NCI-H1930 (cell line): ENCODE data around the gene TSC22D4.
A peak's percentile ranks its signal among the peaks of the same experiment; 100 is the strongest.

Source experiments
- DNase-seq, 2 experiments: peaks; one replicate each; lab custom pipeline; 2025; lab: John Stamatoyannopoulos, UW

The TSC22D4 gene

DNA sequence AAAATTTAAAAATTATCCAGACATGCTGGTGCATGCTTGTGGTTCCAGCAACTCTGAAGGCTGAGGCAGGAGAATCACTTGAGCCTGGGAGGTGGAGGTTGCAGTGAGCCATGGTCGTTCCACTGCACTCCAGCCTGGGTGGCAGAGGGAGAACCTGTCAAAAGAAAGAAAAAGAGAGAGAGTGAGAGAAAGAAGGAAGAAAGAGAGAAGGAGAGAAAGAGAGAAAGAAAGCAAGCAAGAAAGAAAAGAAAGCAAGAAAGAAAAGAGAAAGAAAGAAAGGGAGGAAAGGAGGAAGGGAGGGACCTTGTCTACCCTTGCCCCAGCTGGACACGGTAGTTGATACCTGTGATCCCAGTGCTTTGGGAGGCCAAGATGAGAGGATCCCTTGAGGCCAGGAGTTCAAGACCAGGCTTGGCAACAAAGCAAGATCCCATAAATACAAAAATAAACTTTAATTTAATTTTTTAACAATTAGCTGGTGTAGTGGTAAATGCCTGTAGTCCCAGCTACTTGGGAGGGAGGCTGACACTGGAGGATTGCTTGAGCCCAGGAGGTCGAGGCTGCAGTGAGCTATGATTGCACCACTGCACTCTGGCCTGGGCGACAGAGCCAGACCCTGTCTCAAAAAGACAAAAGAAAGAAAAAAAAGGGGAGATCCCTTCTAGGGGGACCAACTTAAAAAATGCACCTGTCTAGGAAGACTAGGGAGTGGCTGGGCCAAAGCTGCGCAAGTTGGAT lies 13.9 kb upstream of the TSC22D4 start:
- DNase-seq: no peak

DNA sequence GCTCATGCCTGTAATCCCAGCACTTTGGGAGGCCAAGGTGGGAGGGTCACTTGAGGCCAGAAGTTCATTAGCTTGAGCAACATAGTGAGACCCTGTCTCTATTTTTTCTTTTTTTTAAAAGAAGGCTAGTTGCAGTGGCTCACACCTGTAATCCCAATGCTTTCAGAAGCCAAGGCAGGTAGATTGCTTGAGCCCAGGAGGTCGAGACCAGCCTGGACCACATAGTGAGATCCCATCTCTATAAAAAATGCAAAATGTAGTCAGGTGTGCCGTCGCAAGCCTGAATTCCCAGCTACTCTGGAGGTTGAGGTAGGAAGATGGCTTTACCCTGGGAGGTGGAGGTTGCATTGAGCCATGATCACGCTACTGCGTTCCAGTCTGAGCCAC lies 12.2 kb upstream of the TSC22D4 start:
- no peak for DNase-seq

DNA sequence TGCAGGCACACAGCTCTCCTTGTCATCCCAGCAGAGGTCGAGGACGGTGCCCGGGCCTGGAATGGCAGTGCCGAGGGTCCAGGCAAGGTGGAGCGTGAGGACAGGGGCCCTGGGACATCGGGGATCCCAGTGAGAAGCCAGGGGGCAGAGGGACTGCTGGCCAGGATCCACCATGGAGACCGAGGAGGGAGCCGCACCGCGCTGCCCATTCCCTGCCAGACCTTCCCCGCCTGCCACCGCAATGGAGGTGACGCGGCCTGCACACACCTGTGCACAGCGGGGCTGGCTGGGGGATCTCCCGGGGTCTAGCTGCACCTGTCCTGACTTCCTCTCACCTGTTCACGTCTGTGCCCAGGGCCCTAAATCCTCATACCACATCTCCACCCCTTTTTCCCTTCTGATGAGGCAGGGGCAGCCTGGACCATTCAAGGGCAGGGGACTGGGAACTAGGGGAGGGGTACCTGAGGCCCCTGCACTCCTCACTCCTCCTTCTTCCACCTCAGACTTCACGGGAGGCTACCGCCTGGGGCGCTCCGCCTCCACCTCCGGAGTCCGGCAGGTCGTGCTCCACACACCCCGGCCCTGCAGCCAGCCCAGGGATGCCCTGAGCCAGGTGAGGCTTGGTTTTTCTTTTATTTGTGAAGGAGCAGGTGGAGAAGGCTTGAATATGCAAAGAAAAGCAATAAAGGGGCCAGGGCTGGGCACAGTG lies 11.6 kb upstream of the TSC22D4 start:
- no peak for DNase-seq

DNA sequence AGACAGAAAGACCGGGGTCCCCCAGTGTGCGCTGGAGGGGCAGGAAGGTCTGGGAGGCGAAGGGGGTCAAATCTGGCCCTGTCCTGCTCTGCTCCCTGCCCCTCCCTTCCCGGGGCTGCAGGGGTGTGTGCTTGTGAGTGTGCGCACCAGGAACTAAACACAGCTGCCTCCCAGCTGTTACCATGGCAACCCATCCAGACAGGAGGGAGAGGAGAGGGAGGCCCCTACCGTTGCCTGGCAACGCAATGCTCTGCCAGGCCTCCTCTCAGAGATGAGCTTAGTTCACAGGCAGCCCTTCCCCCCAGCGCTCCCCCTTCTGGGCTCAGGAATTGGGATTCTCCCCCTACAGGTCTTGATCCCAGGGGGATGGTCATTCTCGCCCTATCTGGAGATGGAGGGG lies 10.8 kb upstream of the TSC22D4 start:
- DNase-seq: peak; percentile 95 to 96

DNA sequence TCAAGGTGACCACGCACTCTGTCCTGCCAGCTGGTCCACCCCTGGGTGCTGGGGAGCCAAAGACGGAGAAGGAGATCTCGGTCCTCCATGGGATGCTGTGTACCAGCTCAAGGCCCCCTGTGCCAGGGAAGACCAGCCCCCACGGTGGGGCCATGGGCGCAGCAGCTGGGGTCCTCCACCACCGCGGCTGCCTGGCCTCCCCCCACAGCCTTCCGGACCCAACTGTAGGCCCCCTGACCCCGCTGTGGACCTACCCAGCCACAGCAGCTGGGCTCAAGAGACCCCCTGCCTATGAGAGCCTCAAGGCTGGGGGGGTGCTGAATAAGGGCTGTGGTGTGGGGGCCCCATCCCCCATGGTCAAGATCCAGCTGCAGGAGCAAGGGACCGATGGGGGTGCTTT lies 10.1 kb upstream of the TSC22D4 start:
- DNase-seq: no peak

DNA sequence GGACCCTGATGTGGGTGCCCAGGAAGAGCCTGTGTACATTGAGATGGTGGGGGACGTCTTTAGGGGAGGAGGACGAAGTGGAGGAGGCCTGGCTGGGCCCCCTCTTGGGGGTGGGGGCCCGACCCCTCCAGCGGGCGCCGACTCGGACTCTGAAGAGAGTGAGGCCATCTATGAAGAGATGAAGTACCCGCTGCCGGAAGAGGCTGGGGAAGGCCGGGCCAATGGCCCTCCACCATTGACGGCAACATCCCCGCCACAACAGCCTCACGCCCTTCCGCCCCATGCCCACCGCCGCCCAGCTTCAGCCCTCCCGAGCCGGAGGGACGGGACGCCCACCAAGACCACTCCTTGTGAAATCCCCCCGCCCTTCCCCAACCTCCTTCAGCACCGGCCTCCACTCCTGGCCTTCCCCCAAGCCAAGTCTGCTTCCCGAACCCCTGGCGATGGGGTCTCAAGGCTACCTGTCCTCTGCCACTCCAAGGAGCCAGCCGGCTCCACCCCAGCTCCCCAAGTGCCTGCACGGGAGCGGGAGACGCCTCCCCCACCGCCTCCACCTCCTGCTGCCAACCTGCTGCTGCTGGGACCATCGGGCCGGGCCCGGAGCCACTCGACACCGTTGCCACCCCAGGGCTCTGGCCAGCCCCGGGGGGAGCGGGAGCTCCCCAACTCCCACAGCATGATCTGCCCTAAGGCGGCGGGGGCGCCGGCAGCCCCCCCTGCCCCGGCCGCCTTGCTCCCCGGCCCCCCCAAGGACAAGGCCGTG lies 9.5 kb upstream of the TSC22D4 start:
- no peak for DNase-seq

DNA sequence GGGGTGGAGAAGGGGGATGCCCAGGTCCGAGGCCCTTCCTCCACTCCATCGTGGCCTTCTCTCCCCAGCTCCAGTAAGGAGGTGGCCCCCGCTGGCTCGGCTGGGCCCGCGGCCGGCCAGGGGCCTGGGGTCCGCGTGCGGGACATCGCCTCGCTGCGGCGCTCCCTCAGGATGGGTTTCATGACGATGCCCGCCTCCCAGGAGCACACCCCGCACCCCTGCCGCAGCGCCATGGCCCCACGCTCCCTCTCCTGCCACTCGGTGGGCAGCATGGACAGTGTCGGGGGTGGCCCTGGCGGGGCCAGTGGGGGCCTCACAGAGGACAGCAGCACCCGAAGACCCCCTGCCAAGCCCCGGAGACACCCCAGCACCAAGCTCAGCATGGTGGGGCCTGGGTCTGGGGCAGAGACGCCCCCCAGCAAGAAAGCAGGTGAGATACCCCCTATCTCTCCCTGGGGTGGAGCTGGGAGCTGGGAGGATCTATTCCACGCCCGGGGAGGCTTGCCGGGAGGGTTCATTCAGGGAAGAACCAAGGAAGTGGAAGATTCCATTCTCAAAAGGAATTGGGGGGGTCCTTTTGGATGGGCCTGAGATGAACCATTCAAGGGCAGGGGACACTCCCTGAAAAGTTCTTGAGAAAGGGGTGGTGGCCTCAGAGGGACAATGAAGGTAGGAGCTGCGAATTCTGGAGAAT lies 7.9 kb upstream of the TSC22D4 start:
- no peak for DNase-seq

DNA sequence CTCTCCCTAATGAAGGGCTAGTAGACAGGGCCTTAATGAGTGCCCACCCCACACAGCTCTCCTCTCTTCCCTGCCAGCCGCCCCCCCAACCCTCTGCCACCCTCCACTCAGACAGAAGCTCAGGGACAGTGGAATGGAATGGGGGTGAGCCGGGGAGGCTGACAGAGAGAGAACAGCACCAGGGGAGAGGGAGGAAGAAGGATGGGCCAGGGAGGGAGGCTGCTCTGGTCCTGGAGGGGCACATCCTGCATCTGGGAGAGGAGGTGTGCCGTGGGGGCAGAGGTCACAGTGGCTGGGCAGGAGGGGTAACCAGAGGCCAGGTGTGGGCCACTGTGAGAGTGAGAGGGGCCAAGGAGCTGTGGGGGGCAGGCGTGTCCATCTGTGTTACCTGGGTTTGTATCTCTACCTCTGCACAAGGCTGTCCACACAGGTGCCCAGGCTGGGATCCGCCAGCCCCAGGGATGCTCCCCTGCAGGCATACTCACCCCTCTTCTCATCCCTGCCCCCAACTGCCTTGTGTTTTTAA lies 7.2 kb upstream of the TSC22D4 start:
- no peak for DNase-seq

DNA sequence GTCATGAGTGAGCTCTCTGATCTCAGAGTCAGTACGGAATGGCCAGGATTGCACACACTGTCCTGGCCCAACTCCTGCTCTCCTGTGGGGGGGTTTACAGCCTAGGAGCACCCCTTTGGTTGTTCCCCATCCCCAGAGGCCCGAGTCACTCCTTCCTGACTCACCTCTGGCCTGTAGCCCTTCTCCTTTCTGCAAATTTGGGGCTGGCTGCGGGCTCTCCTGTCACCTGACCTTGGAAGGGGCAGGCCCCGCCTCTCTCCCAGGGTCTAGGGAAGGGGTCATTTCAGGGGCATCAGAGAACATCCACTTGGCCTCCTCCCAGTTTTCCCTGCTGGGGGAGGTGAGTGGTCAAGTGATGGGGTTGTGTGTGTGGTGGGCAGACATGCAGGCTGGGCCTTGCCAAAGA lies 6.5 kb upstream of the TSC22D4 start:
- no peak for DNase-seq

DNA sequence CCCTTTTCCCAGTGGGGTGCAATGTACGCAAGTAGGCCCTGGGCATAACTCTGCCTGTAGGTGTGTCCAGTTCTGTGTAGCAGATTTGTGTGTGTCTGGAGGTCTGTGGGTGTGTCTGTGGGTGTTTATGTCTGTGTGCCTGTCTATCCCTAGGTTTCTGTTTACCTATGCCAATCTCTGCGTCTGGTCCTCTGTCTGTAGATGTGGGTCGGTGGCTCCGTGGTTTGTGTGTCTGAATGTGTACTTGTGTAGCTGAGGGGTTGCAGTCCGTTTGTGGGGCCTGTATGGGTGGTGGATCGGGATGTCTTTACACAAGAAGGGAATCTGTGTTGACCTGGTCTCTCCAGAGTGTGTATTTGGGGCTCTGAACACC lies 5.6 kb upstream of the TSC22D4 start:
- DNase-seq: no peak

DNA sequence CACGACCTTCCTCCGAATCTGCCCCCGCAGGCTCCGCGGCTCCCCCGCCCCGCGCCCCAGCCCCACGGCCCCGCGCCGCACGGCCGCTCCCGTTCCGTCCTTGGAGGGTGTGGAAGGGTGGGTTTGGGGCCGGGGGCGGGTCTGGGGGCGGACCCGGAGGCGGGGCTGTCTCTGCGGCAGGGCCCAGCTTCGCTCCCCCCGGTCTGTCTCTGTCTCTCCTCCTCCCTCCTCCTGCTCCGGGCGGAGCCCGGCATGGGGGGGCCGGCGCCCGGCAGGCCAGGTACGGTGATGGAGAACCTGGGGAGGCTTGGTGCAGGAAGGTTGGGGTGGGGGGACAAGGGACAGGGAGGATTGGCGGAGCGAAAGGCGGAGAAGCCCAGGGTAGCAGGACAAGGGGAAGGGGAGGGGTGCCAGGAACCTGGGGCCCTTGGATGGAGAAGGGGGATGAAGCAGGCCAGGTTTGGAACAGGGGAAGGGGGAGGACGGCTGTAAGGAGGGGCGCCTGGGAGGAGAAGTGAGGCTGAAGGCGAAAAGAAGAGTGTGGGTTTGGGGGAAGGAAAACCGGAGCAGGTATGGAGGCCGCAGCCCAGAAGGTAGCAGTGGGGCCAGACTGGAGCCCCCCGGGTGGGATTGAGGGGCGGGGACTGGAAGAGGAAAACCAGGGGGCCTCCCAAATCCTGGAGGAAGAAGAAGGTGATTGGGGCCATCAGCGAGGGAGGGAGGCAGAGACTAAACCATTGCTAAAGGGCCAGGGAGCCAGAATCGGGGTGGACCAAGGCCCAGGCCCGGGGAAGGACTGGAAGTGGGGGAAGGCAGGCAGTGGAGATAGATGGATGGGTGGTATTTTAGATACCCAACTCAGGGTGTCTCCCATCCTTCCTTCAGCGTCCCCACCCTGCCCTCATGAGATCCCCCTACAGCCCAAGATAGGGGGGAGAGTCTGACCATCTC lies 5.0 kb upstream of the TSC22D4 start, which contains the start of gene NYAP1:
Gene NYAP1, plus strand, starts transcription at position 206 of the 951 bp plus-strand sequence. CDS start 1,385 bp downstream, outside the sequence.
- DNase-seq: peak; percentile 52 to 82

DNA sequence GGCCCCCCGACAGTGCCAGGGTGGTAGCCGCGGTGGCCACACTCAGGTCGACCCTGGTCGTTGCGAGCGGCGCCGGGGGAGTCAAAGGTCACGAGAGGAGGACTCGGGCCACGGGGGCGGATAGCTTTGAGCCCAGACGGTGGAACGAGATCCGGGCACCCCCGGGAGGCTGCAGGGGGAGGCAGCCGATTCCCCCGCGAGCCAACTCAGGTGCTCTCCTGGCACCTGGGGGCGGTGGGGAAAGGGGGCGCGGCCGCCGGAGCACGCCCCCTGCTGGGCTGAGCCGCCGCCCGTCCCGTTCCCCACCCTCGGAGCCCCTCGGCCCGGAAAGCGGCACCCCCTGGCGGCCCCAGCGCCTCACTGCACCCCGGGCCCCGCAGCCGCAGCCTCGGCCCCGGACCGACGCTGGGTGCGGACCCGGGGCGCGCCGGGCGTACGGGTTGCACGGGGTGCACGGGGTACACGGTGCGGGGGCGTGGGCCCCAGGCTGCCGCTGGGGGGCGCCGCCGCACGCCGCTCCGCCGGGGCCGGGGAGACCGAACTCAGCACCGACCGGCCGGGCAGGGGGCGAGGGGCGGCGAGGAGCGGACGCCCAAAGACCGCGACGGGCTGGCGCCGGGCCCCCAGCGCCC lies 4.2 kb upstream of the TSC22D4 start:
- DNase-seq: peak; percentile 70 to 84

DNA sequence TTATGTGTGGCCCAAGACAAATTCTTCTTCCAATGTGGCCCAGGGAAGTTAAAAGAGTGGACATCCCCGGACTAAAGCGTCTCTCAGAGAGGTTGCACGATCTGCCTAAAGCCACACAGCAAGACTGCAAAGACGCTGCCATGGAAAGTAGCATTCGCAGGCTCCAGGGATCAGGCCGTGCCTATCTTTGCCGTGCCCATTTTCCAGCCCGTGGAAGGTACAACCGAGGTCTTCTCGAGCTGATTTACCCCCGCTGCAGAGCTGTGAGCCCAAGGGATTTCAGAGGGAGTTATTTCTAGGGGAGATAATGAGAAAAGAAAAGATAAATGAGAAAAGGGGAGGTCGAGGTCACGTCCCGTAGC lies 3.7 kb upstream of the TSC22D4 start:
- DNase-seq: no peak

DNA sequence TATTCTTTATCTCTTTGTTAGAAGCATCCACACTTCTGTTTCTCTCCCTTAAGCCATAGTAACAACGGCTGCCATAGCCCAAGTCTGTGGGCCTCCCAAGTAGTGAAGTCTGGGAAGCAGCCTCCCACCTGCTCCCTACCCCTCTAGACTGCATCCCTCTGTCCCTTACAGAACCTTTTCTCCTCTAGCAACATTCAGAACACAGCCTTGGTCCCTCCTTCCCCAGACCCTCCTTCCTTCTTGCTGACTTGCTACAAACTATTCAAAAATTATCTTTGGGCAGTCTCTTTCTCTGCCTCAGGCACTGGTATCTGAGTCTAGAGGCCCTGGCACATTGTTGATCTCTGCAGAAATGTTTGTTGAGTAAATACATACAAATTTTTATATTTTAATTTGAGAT lies 2.5 kb upstream of the TSC22D4 start:
- no peak for DNase-seq

DNA sequence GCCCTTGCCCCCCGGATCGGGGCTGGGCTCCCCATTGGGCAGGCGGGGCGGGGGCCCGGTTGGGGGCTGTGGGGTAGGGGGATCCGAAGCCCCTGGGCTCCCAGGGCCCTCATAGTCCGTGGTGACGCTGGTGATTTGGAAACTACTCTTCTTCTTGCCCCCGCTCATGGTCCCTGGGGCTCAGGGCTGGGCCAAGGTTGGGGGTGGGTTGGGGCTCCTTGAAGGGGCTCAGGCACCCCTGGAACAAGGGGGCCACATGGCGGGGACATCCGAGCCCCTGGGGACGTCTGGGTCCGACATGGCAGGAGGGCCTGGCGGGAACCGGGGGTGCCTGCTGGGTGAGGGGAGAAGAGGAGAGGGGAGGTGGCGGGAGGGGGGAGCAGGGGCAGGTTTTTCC lies 1.1 kb downstream of the TSC22D4 start:
- no peak for DNase-seq

DNA sequence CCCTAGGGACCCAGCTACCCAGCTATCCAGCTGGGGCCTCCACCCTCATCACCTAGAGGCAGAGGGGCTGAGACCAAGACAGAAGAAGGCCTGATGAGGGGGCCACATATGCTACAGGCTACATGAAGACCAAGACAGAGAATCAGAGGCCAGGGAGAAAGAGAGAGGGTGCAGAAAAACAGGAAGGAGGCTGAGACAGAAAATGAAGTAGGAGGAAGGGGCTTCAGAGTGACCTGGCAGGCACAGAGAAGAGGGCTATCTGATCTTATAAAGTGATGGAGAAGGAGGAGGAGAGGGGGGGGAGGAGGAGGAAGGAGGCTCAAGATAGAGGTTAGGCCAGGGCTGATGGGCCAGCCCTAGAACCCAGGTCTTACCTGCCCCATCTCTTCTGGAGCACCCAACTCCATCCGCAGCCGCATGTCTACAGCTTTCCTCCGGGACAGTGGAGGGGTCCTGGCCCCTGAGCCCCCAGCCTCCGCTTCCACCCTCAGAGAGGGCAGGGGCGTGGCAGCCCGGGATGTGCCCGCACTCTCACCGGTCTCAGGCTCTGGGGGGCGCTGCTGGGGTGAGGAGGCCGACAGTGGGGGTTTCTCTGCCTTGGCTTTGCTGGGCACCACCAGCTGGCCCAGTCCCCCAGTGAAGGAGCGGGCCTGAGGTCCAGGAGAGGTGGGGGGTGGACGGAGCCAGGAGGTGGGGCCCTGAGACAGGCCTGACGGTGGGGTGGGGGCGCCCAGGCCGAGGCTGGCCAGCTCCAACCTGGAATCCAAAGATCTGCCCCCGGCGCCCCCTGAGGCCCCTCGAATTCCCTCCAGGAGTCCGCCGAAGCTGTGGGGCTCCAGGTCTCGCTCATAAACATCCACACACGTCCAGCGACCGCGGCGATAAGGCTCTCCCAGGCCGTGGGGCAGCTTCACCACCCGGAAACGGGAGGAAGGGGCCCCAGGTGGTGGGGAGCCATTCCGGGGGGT lies 1.8 kb downstream of the TSC22D4 start:
- DNase-seq: no peak

DNA sequence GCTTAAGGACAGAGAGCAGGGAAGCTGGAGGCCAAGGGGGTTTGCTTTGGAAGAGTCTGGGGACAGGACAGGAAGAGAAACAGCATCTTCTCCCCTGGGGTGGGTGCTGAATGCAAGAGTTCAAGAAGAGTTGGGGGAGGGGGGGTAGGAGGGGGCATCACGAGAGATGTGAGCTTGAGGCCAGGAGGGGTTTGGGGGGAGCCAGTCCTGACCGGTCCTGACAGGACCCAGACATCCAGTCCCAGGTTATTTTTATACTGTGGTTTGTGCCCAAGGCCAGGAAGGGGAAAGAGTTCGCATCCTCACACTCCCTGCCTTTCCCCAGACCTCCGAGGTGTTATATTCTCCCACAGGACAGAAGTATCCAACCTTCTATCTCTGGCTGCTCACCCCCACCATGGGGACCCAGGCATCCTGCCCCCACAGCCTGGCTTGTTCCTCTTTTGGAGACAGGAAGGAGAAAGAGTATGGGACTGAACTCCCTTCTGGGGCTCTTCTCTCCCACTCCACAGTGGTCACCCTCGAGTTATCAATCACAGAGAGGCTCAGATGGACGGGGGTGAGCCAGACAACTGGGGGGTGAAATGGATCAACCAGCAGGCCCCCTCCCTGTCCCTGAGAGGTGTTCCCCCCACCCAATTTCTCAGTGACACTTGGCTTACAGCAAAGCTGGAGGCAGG lies 2.8 kb downstream of the TSC22D4 start:
- DNase-seq: no peak

DNA sequence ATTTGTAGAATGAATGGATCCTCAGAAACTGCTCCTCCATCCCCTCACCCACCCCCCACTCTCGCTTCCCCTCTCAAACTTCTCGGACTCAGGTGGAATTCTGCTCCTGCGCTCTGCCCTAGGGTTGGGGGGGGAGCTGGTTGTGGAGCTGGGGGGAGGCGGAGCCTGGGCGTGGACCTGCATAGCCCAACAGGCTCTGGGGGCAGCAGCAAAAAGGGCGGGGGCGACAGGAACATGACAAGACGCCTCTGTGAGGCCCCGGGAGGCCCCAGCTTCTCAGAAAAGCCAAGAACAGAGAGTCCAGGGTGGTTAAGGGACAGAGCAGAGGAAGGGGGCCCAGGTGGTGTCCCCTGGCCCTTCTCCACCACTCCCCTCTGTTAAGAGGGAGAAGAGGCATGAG lies 3.5 kb downstream of the TSC22D4 start:
- no peak for DNase-seq
